Measurements from ENCODE around the gene SLC25A33. TPM values are rescaled to one million over a fixed set of nuclear protein-coding genes. Genes with fewer than 3 reads are reported as not detected.

SLC25A33 gene
- total RNA-seq, 1 experiment from 2014 or later: 15.2 TPM

GRCh38 chr1:9603766-9604753 lies 64.8 kb downstream of the SLC25A33 start:
- DNase-seq (ENCODE audit: low read depth in 1 of 2, low spot score in 2 of 2): no peak
- Histone ChIP-seq H3K4me3 (no peak overlapping the region), H3K36me3 (peaks cover 38% of the 10 kb centered on the region), H3K27me3 (replicated peaks) (no peaks in the 10 kb centered on the region), H3K27ac (no peak overlapping the region), H3K9me3 (replicated peaks) (no peaks in the 10 kb centered on the region), H3K4me1 (replicated peaks) (no peaks in the 10 kb centered on the region)

- H3K4me3 ChIP-seq: no peak overlapping the region
- no peaks in the 10 kb centered on the region for H3K4me1 ChIP-seq (replicated peaks)
- no peak for DNase-seq (ENCODE audit: low read depth in 1 of 2, low spot score in 2 of 2)
- no peaks in the 10 kb centered on the region for H3K27me3 ChIP-seq (replicated peaks)
- H3K9me3 ChIP-seq (replicated peaks): no peaks in the 10 kb centered on the region
- H3K27ac ChIP-seq: no peak overlapping the region
- H3K36me3 ChIP-seq: peaks cover 31% of the 10 kb centered on the region
Observed at GRCh38 chr1:9604836-9605235, 65.6 kb downstream of the SLC25A33 start.

- Histone ChIP-seq H3K36me3 (peaks cover 33% of the 10 kb centered on the region), H3K27ac (no peak overlapping the region), H3K4me3 (no peak overlapping the region), H3K27me3 (replicated peaks) (no peaks in the 10 kb centered on the region), H3K4me1 (replicated peaks) (no peaks in the 10 kb centered on the region), H3K9me3 (replicated peaks) (no peaks in the 10 kb centered on the region)
- DNase-seq (ENCODE audit: low read depth in 1 of 2, low spot score in 2 of 2): no peak
Observed at GRCh38 chr1:9605946-9606455, 66.7 kb downstream of the SLC25A33 start.

- DNase-seq (ENCODE audit: low read depth in 1 of 2, low spot score in 2 of 2): no peak
- Histone ChIP-seq H3K36me3 (peaks cover 28% of the 10 kb centered on the region), H3K27ac (no peak overlapping the region)
Observed at GRCh38 chr1:9606458-9606857, 67.2 kb downstream of the SLC25A33 start.

GRCh38 chr1:9606948-9607347 lies 67.7 kb downstream of the SLC25A33 start:
- Histone ChIP-seq H3K36me3 (peaks cover 27% of the 10 kb centered on the region), H3K27ac (no peak overlapping the region), H3K9me3 (replicated peaks) (no peaks in the 10 kb centered on the region), H3K4me3 (no peak overlapping the region), H3K27me3 (replicated peaks) (no peaks in the 10 kb centered on the region), H3K4me1 (replicated peaks) (no peaks in the 10 kb centered on the region)
- no peak for DNase-seq (ENCODE audit: low read depth in 1 of 2, low spot score in 2 of 2)

More at GRCh38 chr1:9606458-9606857, 67.2 kb downstream of the SLC25A33 start:
- Histone ChIP-seq H3K9me3 (replicated peaks) (no peaks in the 10 kb centered on the region), H3K27me3 (replicated peaks) (no peaks in the 10 kb centered on the region), H3K4me1 (replicated peaks) (no peaks in the 10 kb centered on the region), H3K4me3 (no peak overlapping the region)

- Histone ChIP-seq H3K27ac (no peak overlapping the region), H3K27me3 (replicated peaks) (no peaks in the 10 kb centered on the region), H3K4me3 (no peak overlapping the region), H3K4me1 (replicated peaks) (no peaks in the 10 kb centered on the region), H3K36me3 (peaks cover 29% of the 10 kb centered on the region), H3K9me3 (replicated peaks) (no peaks in the 10 kb centered on the region)
- no peak for DNase-seq (ENCODE audit: low read depth in 1 of 2, low spot score in 2 of 2)
Observed at GRCh38 chr1:9607352-9607751, 68.1 kb downstream of the SLC25A33 start.

GRCh38 chr1:9609998-9610397 lies 70.7 kb downstream of the SLC25A33 start:
- peaks cover 26% of the 10 kb centered on the region for H3K36me3 ChIP-seq
- H3K4me3 ChIP-seq: no peak overlapping the region
- no peaks in the 10 kb centered on the region for H3K9me3 ChIP-seq (replicated peaks)
- H3K27me3 ChIP-seq (replicated peaks): no peaks in the 10 kb centered on the region
- no peaks in the 10 kb centered on the region for H3K4me1 ChIP-seq (replicated peaks)
- no peak for DNase-seq (ENCODE audit: low read depth in 1 of 2, low spot score in 2 of 2)
- no peak overlapping the region for H3K27ac ChIP-seq

- no peaks in the 10 kb centered on the region for H3K4me1 ChIP-seq (replicated peaks)
Observed at GRCh38 chr1:9610548-9610947, 71.3 kb downstream of the SLC25A33 start.

GRCh38 chr1:9611716-9612115 lies 72.5 kb downstream of the SLC25A33 start:
- no peaks in the 10 kb centered on the region for H3K27me3 ChIP-seq (replicated peaks)

More at GRCh38 chr1:9610548-9610947, 71.3 kb downstream of the SLC25A33 start:
- no peak for DNase-seq (ENCODE audit: low read depth in 1 of 2, low spot score in 2 of 2)
- Histone ChIP-seq H3K9me3 (replicated peaks) (no peaks in the 10 kb centered on the region), H3K27me3 (replicated peaks) (no peaks in the 10 kb centered on the region), H3K36me3 (peaks cover 26% of the 10 kb centered on the region), H3K27ac (no peak overlapping the region), H3K4me3 (no peak overlapping the region)

GRCh38 chr1:9612162-9612845 lies 73.0 kb downstream of the SLC25A33 start:
- no peak overlapping the region for H3K27ac ChIP-seq
- H3K4me1 ChIP-seq (replicated peaks): no peaks in the 10 kb centered on the region
- H3K27me3 ChIP-seq (replicated peaks): no peaks in the 10 kb centered on the region
- H3K36me3 ChIP-seq: peaks cover 24% of the 10 kb centered on the region
- DNase-seq (ENCODE audit: low read depth in 1 of 2, low spot score in 2 of 2): no peak
- no peaks in the 10 kb centered on the region for H3K9me3 ChIP-seq (replicated peaks)
- no peak overlapping the region for H3K4me3 ChIP-seq

More at GRCh38 chr1:9611716-9612115, 72.5 kb downstream of the SLC25A33 start:
- Histone ChIP-seq H3K27ac (no peak overlapping the region), H3K4me3 (no peak overlapping the region), H3K36me3 (peaks cover 24% of the 10 kb centered on the region), H3K9me3 (replicated peaks) (no peaks in the 10 kb centered on the region), H3K4me1 (replicated peaks) (no peaks in the 10 kb centered on the region)
- DNase-seq (ENCODE audit: low read depth in 1 of 2, low spot score in 2 of 2): no peak

- H3K27ac ChIP-seq: no peak overlapping the region
- H3K4me3 ChIP-seq: no peak overlapping the region
- no peak for DNase-seq (ENCODE audit: low read depth in 1 of 2, low spot score in 2 of 2)
- peaks cover 24% of the 10 kb centered on the region for H3K36me3 ChIP-seq
- no peaks in the 10 kb centered on the region for H3K27me3 ChIP-seq (replicated peaks)
- H3K9me3 ChIP-seq (replicated peaks): no peaks in the 10 kb centered on the region
- H3K4me1 ChIP-seq (replicated peaks): no peaks in the 10 kb centered on the region
Observed at GRCh38 chr1:9612871-9613624, 73.8 kb downstream of the SLC25A33 start.

- Histone ChIP-seq H3K9me3 (replicated peaks) (no peaks in the 10 kb centered on the region), H3K36me3 (peaks cover 24% of the 10 kb centered on the region), H3K4me1 (replicated peaks) (no peaks in the 10 kb centered on the region), H3K27ac (no peak overlapping the region), H3K27me3 (replicated peaks) (no peaks in the 10 kb centered on the region), H3K4me3 (no peak overlapping the region)
- no peak for DNase-seq (ENCODE audit: low read depth in 1 of 2, low spot score in 2 of 2)
Observed at GRCh38 chr1:9613625-9614299, 74.5 kb downstream of the SLC25A33 start.

All from SJSA1 (cell line).